ENCODE data around the gene TSPAN9.

GRCh38 chr12:3319723-3320492, 242.7 kb downstream of the TSPAN9 start:
- TF ChIP-seq EZH2 (IDR thresholded peaks at IDR 0.05; ENCODE audit: borderline replicate concordance, low read depth, low read length, poor library complexity, severe bottlenecking): no peak
- TF ChIP-seq, protein P1, sequence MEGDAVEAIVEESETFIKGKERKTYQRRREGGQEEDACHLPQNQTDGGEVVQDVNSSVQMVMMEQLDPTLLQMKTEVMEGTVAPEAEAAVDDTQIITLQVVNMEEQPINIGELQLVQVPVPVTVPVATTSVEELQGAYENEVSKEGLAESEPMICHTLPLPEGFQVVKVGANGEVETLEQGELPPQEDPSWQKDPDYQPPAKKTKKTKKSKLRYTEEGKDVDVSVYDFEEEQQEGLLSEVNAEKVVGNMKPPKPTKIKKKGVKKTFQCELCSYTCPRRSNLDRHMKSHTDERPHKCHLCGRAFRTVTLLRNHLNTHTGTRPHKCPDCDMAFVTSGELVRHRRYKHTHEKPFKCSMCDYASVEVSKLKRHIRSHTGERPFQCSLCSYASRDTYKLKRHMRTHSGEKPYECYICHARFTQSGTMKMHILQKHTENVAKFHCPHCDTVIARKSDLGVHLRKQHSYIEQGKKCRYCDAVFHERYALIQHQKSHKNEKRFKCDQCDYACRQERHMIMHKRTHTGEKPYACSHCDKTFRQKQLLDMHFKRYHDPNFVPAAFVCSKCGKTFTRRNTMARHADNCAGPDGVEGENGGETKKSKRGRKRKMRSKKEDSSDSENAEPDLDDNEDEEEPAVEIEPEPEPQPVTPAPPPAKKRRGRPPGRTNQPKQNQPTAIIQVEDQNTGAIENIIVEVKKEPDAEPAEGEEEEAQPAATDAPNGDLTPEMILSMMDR (conservative IDR thresholded peaks at IDR 0.05; ENCODE audit: low read depth, low read length): no peak
